ENCODE results near the gene TGFBR1. TPM values are rescaled to one million over a fixed set of nuclear protein-coding genes. Genes with fewer than 3 reads are reported as not detected.

The TGFBR1 gene
- total and polyA plus RNA-seq, 2 donors (not counting 3 experiments of a cell fraction or from before 2014, with no cell fraction given): 5.8 to 18.6 TPM

DNA sequence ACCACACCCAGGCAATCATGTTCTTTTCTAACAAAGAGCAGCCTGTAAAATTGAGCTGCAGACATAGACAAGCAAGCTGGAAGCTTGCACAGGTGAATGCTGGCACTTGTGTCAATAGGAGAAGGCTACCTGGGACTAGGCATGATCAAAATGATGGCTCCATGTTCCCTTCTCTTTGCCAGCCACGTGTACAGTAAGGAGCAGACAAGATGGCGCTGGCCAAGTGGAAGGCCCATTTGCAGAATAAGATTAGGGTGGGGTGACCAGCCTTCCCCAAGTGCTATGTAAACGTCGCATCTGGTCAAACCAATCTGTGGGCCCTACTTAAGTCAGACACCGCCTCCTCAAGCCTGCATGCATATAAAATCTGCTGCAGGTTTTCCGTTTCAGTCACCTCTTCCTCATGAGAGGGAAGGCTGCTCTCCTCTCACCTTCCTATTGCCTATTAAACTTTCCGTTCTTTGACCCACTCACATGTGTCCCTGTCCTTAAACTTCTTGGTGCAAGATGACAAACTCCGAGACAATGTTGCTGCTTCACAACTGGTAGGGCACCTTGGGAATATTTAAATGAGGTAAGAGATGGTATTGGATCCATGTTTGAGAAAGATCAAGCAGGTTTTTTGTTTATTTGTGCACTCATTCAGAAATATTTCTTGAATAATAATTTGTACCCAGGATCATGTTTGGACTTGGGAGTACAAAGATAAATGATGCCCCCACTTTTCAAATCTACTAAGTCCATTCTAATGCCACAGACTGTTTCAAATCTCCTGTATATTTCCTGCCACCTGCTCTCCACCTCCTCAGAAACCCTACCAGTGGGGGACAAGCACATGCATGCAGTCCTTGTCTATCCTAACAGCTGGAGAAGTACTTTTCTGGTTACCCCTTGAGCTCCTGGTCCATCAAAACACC, 30.7 kb upstream of the TGFBR1 start:
- H3K4me2 ChIP-seq (ENCODE audit: insufficient read depth, low read length): no peak overlapping the region
- ChIA-PET CTCF (no interaction called here), POLR2A (no interaction called here)
- H3K27ac ChIP-seq (ENCODE audit: insufficient read depth, low read depth, low read length): no peak overlapping the region
- no peak overlapping the region for H3K9ac ChIP-seq (replicated peaks; ENCODE audit: extremely low read depth, insufficient read depth, low read length)
- no peaks in the 10 kb centered on the region for H4K20me1 ChIP-seq (replicated peaks; ENCODE audit: control insufficient read depth, extremely low read depth, insufficient read depth, low read length)
- H3K4me1 ChIP-seq (ENCODE audit: control insufficient read depth, extremely low read depth, insufficient read depth, low read length): no peaks in the 10 kb centered on the region
- TF ChIP-seq MAX (IDR thresholded peaks at IDR 0.05; ENCODE audit: insufficient read depth, insufficient read length): no peak
- no peak for TF ChIP-seq POLR2AphosphoS5 (IDR thresholded peaks at IDR 0.05; ENCODE audit: insufficient read depth, low read depth, low read length)
- no peak for TF ChIP-seq CTCF (IDR thresholded peaks at IDR 0.05; ENCODE audit: extremely low read depth in 1 of 2, insufficient read depth in 1 of 2, low read depth in 1 of 2, low read length in 2 of 2)
- TF ChIP-seq FOS (IDR thresholded peaks at IDR 0.05; ENCODE audit: borderline replicate concordance, insufficient read depth, low read length): no peak
- TF ChIP-seq GATA2 (IDR thresholded peaks at IDR 0.05; ENCODE audit: insufficient read depth, insufficient read length, low read depth, low read length): no peak
- TF ChIP-seq JUN (IDR thresholded peaks at IDR 0.05; ENCODE audit: borderline replicate concordance, insufficient read depth, insufficient read length, low read depth): no peak
- no peak for TF ChIP-seq EZH2 (IDR thresholded peaks at IDR 0.05; ENCODE audit: borderline replicate concordance, low read depth, low read length, severe bottlenecking)
- no peak for TF ChIP-seq MYC (IDR thresholded peaks at IDR 0.05; ENCODE audit: low read depth, low read length)
- TF ChIP-seq POLR2A (IDR thresholded peaks at IDR 0.05; ENCODE audit: low read depth, low read length): no peak
- dilution Hi-C loops (cut with MboI; ENCODE audit: extremely low pct_ligation_motif_present, low sequenced_read_pairs): no loop called here
- H3K36me3 ChIP-seq (ENCODE audit: control insufficient read depth in 2 of 2, extremely low read depth in 1 of 2, insufficient read depth in 2 of 2, low read length in 2 of 2): no peaks in the 10 kb centered on the region
- H2AFZ ChIP-seq (ENCODE audit: low read depth, low read length): no peak overlapping the region
- no peak for FAIRE-seq
- H3K79me2 ChIP-seq (ENCODE audit: control insufficient read depth, insufficient read depth, low read length): no peaks in the 10 kb centered on the region
- H3K9me1 ChIP-seq (replicated peaks; ENCODE audit: control insufficient read depth, extremely low read depth, insufficient read depth, low read length): no peaks in the 10 kb centered on the region
- intact Hi-C loops (cut with micrococcal nuclease): no loop called here
- no peak for DNase-seq (ENCODE audit: low read depth, low spot score)
- H3K27me3 ChIP-seq (ENCODE audit: control insufficient read depth in 2 of 2, insufficient read depth in 2 of 2, low read length in 2 of 2): no peaks in the 10 kb centered on the region
- no peak overlapping the region for H3K4me3 ChIP-seq (replicated peaks in 1 of 3; ENCODE audit: insufficient read depth in 1 of 3, low read depth in 1 of 3, low read length in 3 of 3)
- no peaks in the 10 kb centered on the region for H3K9me3 ChIP-seq (replicated peaks; ENCODE audit: control insufficient read depth, insufficient read depth, low read length)
- no TSS peak for BruUV-seq (replicated peaks)
